HCT116 (cell line): ENCODE measurements around the gene ACO2. TPM values are rescaled to one million over a fixed set of nuclear protein-coding genes. Genes with fewer than 3 reads are reported as not detected.

Experiments
- ATAC-seq: fragments of 200-7000 bp; cut with Tn5 transposase; 2 replicates; pipeline ENCODE4 v1.9.1; 2020; ENCODE audit warnings: mild to moderate bottlenecking, moderate library complexity
- BruUV-seq: library from RNA; stranded (reverse); fragments of 400-500 nt; replicated peaks from 2 replicates; lab custom pipeline; 2021; lab: Mats Ljungman, UMichigan
- CTCF ChIA-PET: fragments of 300-600 bp; sonication (Branson Sonifier 250); formaldehyde crosslinking; loops from one replicate; lab custom pipeline; 2021; ENCODE audit warnings: antibody characterized with exemption; lab: Charles Lee
- POLR2A ChIA-PET: fragments of 300-600, 350-600 bp; sonication (Branson Sonifier 250); formaldehyde crosslinking; loops from one replicate; lab custom pipeline; 2021; ENCODE audit warnings: antibody characterized with exemption; lab: Charles Lee
- RAD21 ChIA-PET, 2 experiments: fragments of 300-600 bp; sonication (Branson Sonifier 250); formaldehyde crosslinking; loops; one replicate each; lab custom pipeline; 2023; ENCODE audit warnings: low total read pairs in 2 of 2; ENCODE audit not compliant: uncharacterized antibody in 2 of 2, unreplicated experiment in 2 of 2, low non-redundant PET in 1 of 2; lab: Charles Lee
- DNase-seq: peaks from one replicate; pipeline ENCODE4 v3.0.0-alpha.2; 2010; ENCODE audit warnings: low read depth, low spot score
- H2AFZ ChIP-seq: fragments of 200-600 bp; shearing (Covaris generic), sonication (generic); 2 replicates; pipeline ENCODE4 v1.6.1; 2017; ENCODE audit warnings: low read depth, mixed run types, mixed read lengths, antibody characterized with exemption, low read length; ENCODE audit not compliant: poor library complexity, severe bottlenecking
- H3K27ac ChIP-seq: 2 replicates; pipeline ENCODE4 v1.5.1; 2012; ENCODE audit warnings: low read depth, low read length
- H3K27me3 ChIP-seq: fragments of 200-600 bp; sonication (generic); 2 replicates; pipeline ENCODE4 v1.6.1; 2016; ENCODE audit warnings: mixed run types, low read length, mixed read lengths; ENCODE audit not compliant: insufficient read depth
- H3K36me3 ChIP-seq, 2 experiments: fragments of 200-500 bp in 1 of 2; fragments of 200-600 bp in 1 of 2; sonication (Bioruptor generic) in 1 of 2; sonication (generic) in 1 of 2; 2 replicates each; pipeline versions ENCODE4 v1.5.1 to v1.6.1; 2014 to 2016; ENCODE audit warnings: low read length in 2 of 2, inconsistent platforms in 1 of 2, mixed read lengths in 1 of 2, mixed run types in 1 of 2; ENCODE audit not compliant: insufficient read depth in 2 of 2, control insufficient read depth in 1 of 2
- H3K4me1 ChIP-seq, 2 experiments: fragments of 200-600 bp in 1 of 2; sonication (generic) in 1 of 2; 2 replicates each; pipeline versions ENCODE4 v1.5.1 to v1.6.1; 2012 to 2017; ENCODE audit warnings: low read length in 2 of 2, inconsistent platforms in 1 of 2, mild to moderate bottlenecking in 1 of 2, mixed read lengths in 1 of 2, mixed run types in 1 of 2, moderate library complexity in 1 of 2; ENCODE audit not compliant: insufficient read depth in 2 of 2, control insufficient read depth in 1 of 2
- H3K4me2 ChIP-seq: fragments of 200-600 bp; sonication (generic); 2 replicates; pipeline ENCODE4 v1.6.1; 2017; ENCODE audit warnings: mixed run types, low read length, mixed read lengths
- H3K4me3 ChIP-seq, 2 experiments: fragments of 200-600 bp in 1 of 2; sonication (generic) in 1 of 2; replicated peaks in 1 of 2; 2 replicates each; pipeline ENCODE4 v1.5.1; 2011 to 2016; ENCODE audit warnings: low read length in 2 of 2, control low read depth in 1 of 2, low read depth in 1 of 2, mild to moderate bottlenecking in 1 of 2, mixed read lengths in 1 of 2, mixed run types in 1 of 2
- H3K79me2 ChIP-seq: fragments of 200-600 bp; sonication (generic); 2 replicates; pipeline ENCODE4 v1.6.1; 2017; ENCODE audit warnings: mild to moderate bottlenecking, mixed run types, low read length, moderate library complexity, mixed read lengths; ENCODE audit not compliant: insufficient read depth
- H3K9ac ChIP-seq: fragments of 200-600 bp; sonication (generic); 2 replicates; pipeline ENCODE4 v1.6.1; 2016; ENCODE audit warnings: low read length, mixed read lengths
- H3K9me2 ChIP-seq: fragments of 200-600 bp; sonication (generic), shearing (Covaris generic); 2 replicates; pipeline ENCODE4 v1.6.1; 2017; ENCODE audit warnings: mixed run types, mild to moderate bottlenecking, moderate library complexity; ENCODE audit not compliant: insufficient read depth
- H3K9me3 ChIP-seq, 2 experiments: fragments of 200-500 bp in 1 of 2; fragments of 200-600 bp in 1 of 2; sonication (Bioruptor generic) in 1 of 2; sonication (generic) in 1 of 2; 2 replicates each; pipeline ENCODE4 v1.6.1; 2014 to 2017; ENCODE audit warnings: low read length in 2 of 2, mixed read lengths in 2 of 2, inconsistent platforms in 1 of 2, low read depth in 1 of 2, mild to moderate bottlenecking in 1 of 2, mixed run types in 1 of 2, moderate library complexity in 1 of 2; ENCODE audit not compliant: control insufficient read depth in 1 of 2, insufficient read depth in 1 of 2
- H4K20me1 ChIP-seq: fragments of 200-600 bp; sonication (generic), shearing (Covaris generic); 2 replicates; pipeline ENCODE4 v1.6.1; 2017; ENCODE audit warnings: mixed run types, mild to moderate bottlenecking, moderate library complexity; ENCODE audit not compliant: insufficient read depth
- CBX3 ChIP-seq: IDR thresholded peaks from 2 replicates; pipeline ENCODE4 v1.6.1; 2012; ENCODE audit warnings: low read depth
- ELF1 ChIP-seq: IDR thresholded peaks from 2 replicates; pipeline ENCODE4 v1.6.1; 2012; ENCODE audit warnings: low read depth, borderline replicate concordance
- EZH2 ChIP-seq: fragments of 200-600 bp; sonication (generic); IDR thresholded peaks from 2 replicates; pipeline ENCODE4 v1.6.1; 2017; ENCODE audit warnings: antibody characterized with exemption, mixed run types
- FOSL1 ChIP-seq: IDR thresholded peaks from 2 replicates; pipeline ENCODE4 v1.6.1; 2012; ENCODE audit warnings: low read depth
- JUND ChIP-seq: IDR thresholded peaks from 2 replicates; pipeline ENCODE4 v1.6.1; 2012
- POLR2A ChIP-seq: IDR thresholded peaks from 2 replicates; pipeline ENCODE4 v1.7.0; 2011; ENCODE audit warnings: borderline replicate concordance; ENCODE audit not compliant: insufficient read depth, insufficient read length; ENCODE audit errors: extremely low read depth
- POLR2AphosphoS5 ChIP-seq: IDR thresholded peaks from 2 replicates; pipeline ENCODE4 v1.6.1; 2011; ENCODE audit warnings: mild to moderate bottlenecking, low read depth, low read length, moderate library complexity
- REST ChIP-seq: IDR thresholded peaks from 2 replicates; pipeline ENCODE4 v1.6.1; 2012; ENCODE audit warnings: low read depth
- SRF ChIP-seq: IDR thresholded peaks from 2 replicates; pipeline ENCODE4 v1.6.1; 2012; ENCODE audit warnings: low read depth
- YY1 ChIP-seq: IDR thresholded peaks from 2 replicates; pipeline ENCODE4 v1.6.1; 2011; ENCODE audit warnings: low read length, low read depth, moderate library complexity, mild to moderate bottlenecking; ENCODE audit not compliant: insufficient replicate concordance; ENCODE audit errors: extremely low read depth
- ZFX ChIP-seq: fragments of 450-650 bp; IDR thresholded peaks from 2 replicates; pipeline ENCODE4 v1.6.1; 2017
- ZNF274 ChIP-seq: fragments of 200-500 bp; sonication (Bioruptor generic); IDR thresholded peaks from 2 replicates; pipeline ENCODE4 v1.6.1; 2014; ENCODE audit warnings: mild to moderate bottlenecking, low read depth, low read length, inconsistent platforms
- intact Hi-C: fragments of 100-400 bp; cut with micrococcal nuclease; formaldehyde crosslinking; loops from 2 replicates; pipeline ENCODE4 v1.10.0; 2022
- total RNA-seq: library from RNA; stranded (reverse); gene quantifications from one replicate; pipeline ENCODE4 v1.2.1, GENCODE V29; 2021; ENCODE audit not compliant: unreplicated experiment
- TF ChIP-seq, protein P1 (sequence below): IDR thresholded peaks from 2 replicates; pipeline ENCODE4 v1.6.1; 2012
- TF ChIP-seq, protein P2 (sequence below), 3 experiments: fragments of 200-600 bp in 1 of 3; sonication (generic) in 1 of 3; IDR thresholded peaks in 2 of 3; conservative IDR thresholded peaks in 1 of 3; 2 replicates each; pipeline ENCODE4 v1.5.1; 2012 to 2017; ENCODE audit warnings: low read depth in 2 of 3, low read length in 2 of 3, antibody characterized with exemption in 1 of 3, borderline replicate concordance in 1 of 3, control low read depth in 1 of 3, mild to moderate bottlenecking in 1 of 3, mixed read lengths in 1 of 3, mixed run types in 1 of 3, moderate library complexity in 1 of 3; ENCODE audit not compliant: insufficient read depth in 1 of 3
- TF ChIP-seq, protein P3 (sequence below): IDR thresholded peaks from 2 replicates; pipeline ENCODE4 v1.6.1; 2012

Gene ACO2
- total RNA-seq, 1 experiment from 2014 or later, result 108 TPM

DNA sequence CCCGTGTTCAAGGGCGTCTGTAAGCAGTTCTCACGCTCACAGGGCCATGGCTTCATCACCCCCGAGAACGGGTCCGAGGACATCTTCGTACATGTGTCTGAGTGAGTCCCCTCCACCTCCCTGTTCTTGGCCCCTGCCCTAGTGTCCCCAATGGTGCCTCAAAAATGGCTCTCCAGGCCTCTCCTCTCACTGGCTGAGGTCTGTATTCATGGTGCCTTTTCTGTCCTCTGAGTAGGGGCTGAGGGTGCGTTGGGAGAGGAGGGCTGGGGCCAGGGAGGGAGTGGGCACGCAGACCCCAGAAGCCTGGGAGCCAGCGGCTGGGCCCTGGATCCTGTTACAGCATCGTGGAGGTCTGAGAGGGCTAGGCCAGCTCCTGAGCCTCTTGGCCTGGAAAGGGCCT is 104.8 kb downstream of the ACO2 start (continued):
- no peak for TF ChIP-seq YY1
- no peak for TF ChIP-seq SRF

DNA sequence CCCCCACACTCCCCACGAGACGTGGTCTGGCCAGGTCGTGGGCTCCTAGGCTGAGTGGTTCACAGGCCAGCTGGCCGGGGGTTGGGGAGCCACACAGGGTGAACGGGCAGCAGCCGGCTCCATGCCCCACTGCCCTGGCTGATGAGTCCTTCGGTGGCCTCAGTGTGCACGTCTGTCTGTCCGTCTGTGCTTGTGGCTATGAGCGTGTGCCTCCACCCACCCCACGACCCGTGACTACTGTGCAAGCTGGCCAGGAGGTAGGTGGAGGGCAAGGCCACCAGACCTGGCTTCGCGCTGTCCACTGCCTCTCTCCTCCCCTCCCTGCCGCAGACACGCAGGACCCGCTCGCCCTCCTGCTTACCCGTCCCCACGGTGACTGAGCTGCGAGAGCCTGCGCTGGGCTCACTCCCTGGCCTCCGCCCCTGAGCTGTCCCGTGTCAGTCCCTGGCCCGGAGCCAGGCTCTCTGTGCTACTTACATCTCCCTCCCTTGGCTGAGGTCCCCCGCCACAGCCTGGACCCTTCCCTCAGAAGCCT is 106.0 kb downstream of the ACO2 start:
- no peak overlapping the region for H3K4me3 ChIP-seq
- H2AFZ ChIP-seq, result no peak overlapping the region
- no peaks in the 10 kb centered on the region for H3K27me3 ChIP-seq
- H4K20me1 ChIP-seq, result no peaks in the 10 kb centered on the region
- DNase-seq (no peak), ATAC-seq (no peak)
- H3K9ac ChIP-seq, result no peak overlapping the region
- no TSS peak for BruUV-seq
- TF ChIP-seq POLR2AphosphoS5 (no peak), ELF1 (no peak), ZNF274 (no peak), SRF (no peak), POLR2A (no peak), FOSL1 (no peak)
- no peaks in the 10 kb centered on the region for H3K4me1 ChIP-seq
- no peak overlapping the region for H3K4me2 ChIP-seq
- ChIA-PET POLR2A (no interaction called here), CTCF (no interaction called here), RAD21 (no interaction called here)
- H3K36me3 ChIP-seq, result 0 out of 4 replicates have a peak, but pooled peaks cover 2 to 11% of the 10 kb centered on the region in 2 experiments
- intact Hi-C loops, result no loop called here
- no peak overlapping the region for H3K27ac ChIP-seq
- no peaks in the 10 kb centered on the region for H3K9me2 ChIP-seq
- H3K79me2 ChIP-seq, result no peaks in the 10 kb centered on the region
- H3K9me3 ChIP-seq, result no peaks in the 10 kb centered on the region

DNA sequence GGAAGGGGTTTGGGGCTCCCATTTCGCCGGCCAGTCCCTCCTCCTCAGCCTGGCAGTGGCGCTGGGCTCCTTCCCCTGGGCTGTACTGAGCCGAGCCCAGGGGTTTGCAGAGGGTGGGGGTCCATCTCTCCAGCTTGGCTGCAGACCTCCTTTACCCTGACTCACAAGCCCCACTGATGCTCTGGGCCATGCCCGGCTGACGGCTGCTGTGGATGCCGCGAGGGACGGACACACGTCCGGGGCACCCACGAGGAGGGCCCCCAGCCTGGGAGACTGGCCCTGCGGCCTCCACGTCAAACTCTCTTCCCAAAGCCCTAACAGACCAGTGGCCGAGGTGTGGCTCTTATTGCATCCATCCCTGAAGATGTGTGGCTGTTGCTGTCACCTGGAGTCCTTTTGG is 106.6 kb downstream of the ACO2 start:
- no peak for DNase-seq
- Histone ChIP-seq H3K9me3 (no peaks in the 10 kb centered on the region), H3K27me3 (no peaks in the 10 kb centered on the region), H3K4me3 (no peak overlapping the region), H4K20me1 (no peaks in the 10 kb centered on the region), H3K9me2 (no peaks in the 10 kb centered on the region), H3K4me1 (no peaks in the 10 kb centered on the region), H3K27ac (no peak overlapping the region), H3K9ac (no peak overlapping the region), H3K4me2 (no peak overlapping the region), H2AFZ (no peak overlapping the region), H3K36me3 (0 out of 4 replicates have a peak, but pooled peaks cover 2 to 11% of the 10 kb centered on the region in 2 experiments), H3K79me2 (no peaks in the 10 kb centered on the region)
- no TSS peak for BruUV-seq
- CTCF ChIA-PET, result no interaction called here
- RAD21 ChIA-PET, result no interaction called here
- no peak for ATAC-seq
- POLR2A ChIA-PET, result interaction anchor here (1.0 kb wide), 1 partner anchor 42 kb away, joined by 4 read pairs; no protein-coding TSS in a partner anchor
- intact Hi-C loops, result no loop called here
- TF ChIP-seq ZFX, result no peak
- TF ChIP-seq CBX3, result no peak
- TF ChIP-seq JUND, result no peak
- TF ChIP-seq, protein P1, sequence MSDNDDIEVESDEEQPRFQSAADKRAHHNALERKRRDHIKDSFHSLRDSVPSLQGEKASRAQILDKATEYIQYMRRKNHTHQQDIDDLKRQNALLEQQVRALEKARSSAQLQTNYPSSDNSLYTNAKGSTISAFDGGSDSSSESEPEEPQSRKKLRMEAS, result no peak
- TF ChIP-seq REST, result no peak
- TF ChIP-seq EZH2, result no peak
- TF ChIP-seq, protein P2, sequence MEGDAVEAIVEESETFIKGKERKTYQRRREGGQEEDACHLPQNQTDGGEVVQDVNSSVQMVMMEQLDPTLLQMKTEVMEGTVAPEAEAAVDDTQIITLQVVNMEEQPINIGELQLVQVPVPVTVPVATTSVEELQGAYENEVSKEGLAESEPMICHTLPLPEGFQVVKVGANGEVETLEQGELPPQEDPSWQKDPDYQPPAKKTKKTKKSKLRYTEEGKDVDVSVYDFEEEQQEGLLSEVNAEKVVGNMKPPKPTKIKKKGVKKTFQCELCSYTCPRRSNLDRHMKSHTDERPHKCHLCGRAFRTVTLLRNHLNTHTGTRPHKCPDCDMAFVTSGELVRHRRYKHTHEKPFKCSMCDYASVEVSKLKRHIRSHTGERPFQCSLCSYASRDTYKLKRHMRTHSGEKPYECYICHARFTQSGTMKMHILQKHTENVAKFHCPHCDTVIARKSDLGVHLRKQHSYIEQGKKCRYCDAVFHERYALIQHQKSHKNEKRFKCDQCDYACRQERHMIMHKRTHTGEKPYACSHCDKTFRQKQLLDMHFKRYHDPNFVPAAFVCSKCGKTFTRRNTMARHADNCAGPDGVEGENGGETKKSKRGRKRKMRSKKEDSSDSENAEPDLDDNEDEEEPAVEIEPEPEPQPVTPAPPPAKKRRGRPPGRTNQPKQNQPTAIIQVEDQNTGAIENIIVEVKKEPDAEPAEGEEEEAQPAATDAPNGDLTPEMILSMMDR (IDR thresholded peaks at IDR 0.05 in 2 of 3, conservative IDR thresholded peaks at IDR 0.05 in 1 of 3; ENCODE audit: borderline replicate concordance in 1 of 3, insufficient read depth in 1 of 3, low read depth in 2 of 3, low read length in 2 of 3), result no peak
- TF ChIP-seq, protein P3, sequence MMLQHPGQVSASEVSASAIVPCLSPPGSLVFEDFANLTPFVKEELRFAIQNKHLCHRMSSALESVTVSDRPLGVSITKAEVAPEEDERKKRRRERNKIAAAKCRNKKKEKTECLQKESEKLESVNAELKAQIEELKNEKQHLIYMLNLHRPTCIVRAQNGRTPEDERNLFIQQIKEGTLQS, result no peak
